Mesothelial cell of epicardium (in vitro differentiated cells): ENCODE measurements around the gene ZC3H11A. TPM values are rescaled to one million over a fixed set of nuclear protein-coding genes. Genes with fewer than 3 reads are reported as not detected.
A peak's percentile ranks its signal among the peaks of the same experiment; 100 is the strongest.

Experiments used
- DNase-seq, 2 experiments: peaks; one replicate each; pipeline ENCODE4 v3.0.0; 2021; ENCODE audit warnings: low spot score in 2 of 2; ENCODE audit not compliant: unreplicated experiment in 2 of 2
- H3K27ac Mint-ChIP-seq: 2 replicates; pipeline ENCODE4 v1.8.0; 2021; ENCODE audit warnings: mixed read lengths
- H3K27me3 Mint-ChIP-seq: 2 replicates; pipeline ENCODE4 v1.8.0; 2021; ENCODE audit warnings: low read depth, mixed read lengths
- H3K36me3 Mint-ChIP-seq: 2 replicates; pipeline ENCODE4 v1.8.0; 2021; ENCODE audit warnings: mixed read lengths
- H3K4me1 Mint-ChIP-seq: 2 replicates; pipeline ENCODE4 v1.8.0; 2021; ENCODE audit warnings: mixed read lengths
- H3K4me3 Mint-ChIP-seq: 2 replicates; pipeline ENCODE4 v1.8.0; 2021; ENCODE audit warnings: mild to moderate bottlenecking, moderate library complexity, mixed read lengths
- H3K9me3 Mint-ChIP-seq: 2 replicates; pipeline ENCODE4 v1.8.0; 2021; ENCODE audit warnings: mixed read lengths
- CTCF ChIP-seq: fragments of 200-600 bp; sonication (generic); IDR thresholded peaks from one replicate; pipeline ENCODE4 v1.5.0; 2021; ENCODE audit warnings: antibody characterized with exemption; ENCODE audit not compliant: unreplicated experiment
- total RNA-seq: library from RNA; stranded (reverse); gene quantifications from 3 replicates; pipeline ENCODE4 v1.2.1, GENCODE V29; 2021

Gene ZC3H11A
- total RNA-seq, 1 donor from 2014 or later, result 105 TPM

GRCh38 chr1:203799971-203800370 is 4.5 kb downstream of the ZC3H11A start:
- Mint-ChIP-seq H3K4me3 (no peak overlapping the region), H3K27ac (peak overlapping the region; percentile 63), H3K36me3 (peaks cover 40% of the 10 kb centered on the region), H3K4me1 (peaks cover 50% of the 10 kb centered on the region), H3K27me3 (no peaks in the 10 kb centered on the region), H3K9me3 (no peaks in the 10 kb centered on the region)
- DNase-seq, result no peak
- no peak for TF ChIP-seq CTCF

- Mint-ChIP-seq H3K4me1 (peaks cover 9% of the 10 kb centered on the region), H3K27ac (no peak overlapping the region), H3K27me3 (no peaks in the 10 kb centered on the region), H3K36me3 (peaks cover 35% of the 10 kb centered on the region), H3K9me3 (no peaks in the 10 kb centered on the region), H3K4me3 (no peak overlapping the region)
- no peak for DNase-seq
- TF ChIP-seq CTCF, result no peak
Measured at GRCh38 chr1:203805689-203806088, 10.3 kb downstream of the ZC3H11A start.

- Mint-ChIP-seq H3K27me3 (no peaks in the 10 kb centered on the region), H3K36me3 (peaks cover 41% of the 10 kb centered on the region), H3K4me3 (no peak overlapping the region), H3K9me3 (no peaks in the 10 kb centered on the region), H3K4me1 (peaks cover 3% of the 10 kb centered on the region), H3K27ac (no peak overlapping the region)
- TF ChIP-seq CTCF, result no peak
- no peak for DNase-seq
Measured at GRCh38 chr1:203807196-203807595, 11.8 kb downstream of the ZC3H11A start.

- DNase-seq, result no peak
- TF ChIP-seq CTCF, result no peak
- H3K9me3 Mint-ChIP-seq, result no peaks in the 10 kb centered on the region
- H3K27me3 Mint-ChIP-seq, result no peaks in the 10 kb centered on the region
- peak overlapping the region; percentile 42 for H3K27ac Mint-ChIP-seq
- peaks cover 37% of the 10 kb centered on the region for H3K36me3 Mint-ChIP-seq
- no peak overlapping the region for H3K4me3 Mint-ChIP-seq
- H3K4me1 Mint-ChIP-seq, result no peaks in the 10 kb centered on the region
Measured at GRCh38 chr1:203813581-203814341, 18.3 kb downstream of the ZC3H11A start.

- H3K27me3 Mint-ChIP-seq, result no peaks in the 10 kb centered on the region
- H3K4me1 Mint-ChIP-seq, result no peaks in the 10 kb centered on the region
- no peak overlapping the region for H3K4me3 Mint-ChIP-seq
- TF ChIP-seq CTCF, result no peak
- no peak overlapping the region for H3K27ac Mint-ChIP-seq
- no peak for DNase-seq
- peaks cover 46% of the 10 kb centered on the region for H3K36me3 Mint-ChIP-seq
- H3K9me3 Mint-ChIP-seq, result no peaks in the 10 kb centered on the region
Measured at GRCh38 chr1:203818399-203818798, 23.0 kb downstream of the ZC3H11A start.
